K562 (cell line): ENCODE measurements around the gene PLTP. TPM values are rescaled to one million over a fixed set of nuclear protein-coding genes. Genes with fewer than 3 reads are reported as not detected.

Experiments
- ATAC-seq: fragments of 200-7000 bp; cut with Tn5 transposase; 3 replicates; pipeline ENCODE4 v1.9.1; 2020; ENCODE audit warnings: moderate library complexity
- BruUV-seq: library from RNA; stranded (reverse); fragments of 400-500 nt; replicated peaks from 2 replicates; lab custom pipeline; 2021; lab: Mats Ljungman, UMichigan
- CTCF ChIA-PET: fragments of 300-600 bp; formaldehyde crosslinking; extraction: SDS; loops from one replicate; lab custom pipeline; 2021; ENCODE audit warnings: low intra/inter-chr PET ratio; lab: Yijun Ruan, JAX
- POLR2A ChIA-PET: fragments of 300-600, 350-650 bp; sonication (Branson Sonifier 250); formaldehyde crosslinking; extraction: SDS; loops from one replicate; lab custom pipeline; 2021; ENCODE audit warnings: antibody characterized with exemption, inconsistent platforms; lab: Yijun Ruan, JAX
- DNase-seq, 4 experiments: peaks; one replicate each; pipeline versions ENCODE4 v3.0.0 to v3.0.0-alpha.2; 2011 to 2018; ENCODE audit warnings: low spot score in 3 of 4, mixed read lengths in 3 of 4; ENCODE audit errors: extremely low read depth in 1 of 4
- FAIRE-seq: peaks from 2 replicates; lab custom pipeline; 2011; peaks lifted over from hg19 to GRCh38; lab: Jason Lieb, UNC
- H2AFZ ChIP-seq: 2 replicates; pipeline ENCODE4 v1.6.0; 2011; ENCODE audit warnings: low read depth, low read length, control low read depth, inconsistent platforms
- H3K27ac ChIP-seq: fragments of 200-600 bp; 3 replicates; pipeline ENCODE4 v1.8.0; 2011; ENCODE audit warnings: low read depth, mild to moderate bottlenecking, control low read depth, inconsistent platforms, low read length, moderate library complexity, mixed read lengths; ENCODE audit errors: extremely low read depth
- H3K27me3 ChIP-seq, 2 experiments: fragments of 300-600 bp in 1 of 2; 2 replicates in 1 of 2; 3 replicates in 1 of 2; pipeline versions ENCODE4 v1.6.0 to v1.8.0; 2011; ENCODE audit warnings: inconsistent platforms in 2 of 2, low read length in 2 of 2, mild to moderate bottlenecking in 1 of 2, mixed read lengths in 1 of 2, moderate library complexity in 1 of 2; ENCODE audit not compliant: control insufficient read depth in 2 of 2, insufficient read depth in 2 of 2
- H3K36me3 ChIP-seq: fragments of 300-600 bp; 3 replicates; pipeline ENCODE4 v1.8.0; 2011; ENCODE audit warnings: mild to moderate bottlenecking, low read length, inconsistent platforms; ENCODE audit not compliant: control insufficient read depth, insufficient read depth
- H3K4me1 ChIP-seq, 2 experiments: fragments of 200-600 bp in 1 of 2; replicated peaks in 1 of 2; 2 replicates in 1 of 2; 3 replicates in 1 of 2; pipeline versions ENCODE4 v1.5.1 to v1.8.0; 2011; ENCODE audit warnings: inconsistent platforms in 2 of 2, low read length in 2 of 2, mild to moderate bottlenecking in 1 of 2, mixed read lengths in 1 of 2, moderate library complexity in 1 of 2; ENCODE audit not compliant: control insufficient read depth in 2 of 2, insufficient read depth in 2 of 2
- H3K4me2 ChIP-seq: 2 replicates; pipeline ENCODE4 v1.6.1; 2011; ENCODE audit warnings: low read length, control low read depth, inconsistent platforms, mixed read lengths; ENCODE audit not compliant: insufficient read depth
- H3K4me3 ChIP-seq: fragments of 200-600 bp; sonication (generic), shearing (Covaris generic); 2 replicates; pipeline ENCODE4 v1.5.1; 2016; ENCODE audit warnings: control low read depth, inconsistent platforms
- H3K79me2 ChIP-seq: fragments of 200-600 bp; 3 replicates; pipeline ENCODE4 v1.8.0; 2011; ENCODE audit warnings: low read length, inconsistent platforms; ENCODE audit not compliant: control insufficient read depth, insufficient read depth
- H3K9ac ChIP-seq, 2 experiments: 2 replicates each; pipeline versions ENCODE4 v1.6.0 to v1.6.1; 2011; ENCODE audit warnings: low read depth in 2 of 2, low read length in 2 of 2, control low read depth in 1 of 2, inconsistent platforms in 1 of 2, mild to moderate bottlenecking in 1 of 2, mixed read lengths in 1 of 2; ENCODE audit not compliant: insufficient read depth in 1 of 2
- H3K9me1 ChIP-seq: one replicate; pipeline ENCODE4 v1.6.0; 2011; ENCODE audit warnings: inconsistent platforms, mild to moderate bottlenecking, low read length, moderate library complexity; ENCODE audit not compliant: control insufficient read depth, insufficient read depth
- H3K9me3 ChIP-seq: replicated peaks from 2 replicates; pipeline ENCODE4 v1.5.1; 2011; ENCODE audit warnings: low read depth, low read length, inconsistent platforms; ENCODE audit not compliant: control insufficient read depth, insufficient read depth
- H4K20me1 ChIP-seq: replicated peaks from 2 replicates; pipeline ENCODE4 v1.6.1; 2011; ENCODE audit warnings: low read length, inconsistent platforms, mixed read lengths; ENCODE audit not compliant: control insufficient read depth, insufficient read depth
- ARID3B ChIP-seq: fragments of 250-450 bp; sonication (Bioruptor Pico); IDR thresholded peaks from 2 replicates; pipeline ENCODE4 v1.4.0; 2020; ENCODE audit warnings: borderline replicate concordance
- ESRRB ChIP-seq: fragments of 250-450 bp; sonication (Bioruptor Pico); IDR thresholded peaks from 2 replicates; pipeline ENCODE4 v1.5.0; 2020; ENCODE audit warnings: mild to moderate bottlenecking, moderate library complexity, borderline replicate concordance
- HMGN3 ChIP-seq: IDR thresholded peaks from 2 replicates; pipeline ENCODE4 v1.6.1; 2011; ENCODE audit warnings: borderline replicate concordance, low read depth, mild to moderate bottlenecking, mixed read lengths, low read length; ENCODE audit not compliant: insufficient read length; ENCODE audit errors: extremely low read depth
- HNRNPH1 ChIP-seq: fragments of 200-400 bp; formaldehyde crosslinking; optimal IDR thresholded peaks from 2 replicates; pipeline ENCODE3; 2017; ENCODE audit warnings: low read depth, mild to moderate bottlenecking, low read length, moderate library complexity
- KAT7 ChIP-seq: sonication (generic); formaldehyde crosslinking; IDR thresholded peaks from 2 replicates; pipeline ENCODE4 v1.8.0; 2022; ENCODE audit warnings: missing genetic modification reagents, mild to moderate bottlenecking, borderline replicate concordance
- PTBP1 ChIP-seq: fragments of 200-400 bp; formaldehyde crosslinking; IDR thresholded peaks from 2 replicates; pipeline ENCODE4 v1.6.1; 2017; ENCODE audit warnings: low read depth, low read length
- SRSF1 ChIP-seq: fragments of 200-400 bp; formaldehyde crosslinking; IDR thresholded peaks from 2 replicates; pipeline ENCODE4 v1.6.1; 2017; ENCODE audit warnings: mild to moderate bottlenecking, low read depth, low read length, moderate library complexity
- ZBTB40 ChIP-seq, 2 experiments: fragments of 450-650 bp in 1 of 2; sonication (generic) in 1 of 2; formaldehyde crosslinking in 1 of 2; IDR thresholded peaks; 2 replicates each; pipeline versions ENCODE4 v1.7.1 to v1.9.0; 2016 to 2022; ENCODE audit warnings: inconsistent platforms in 1 of 2, mild to moderate bottlenecking in 1 of 2, missing genetic modification reagents in 1 of 2
- ZFP36 ChIP-seq: fragments of 150-350 bp; IDR thresholded peaks from 2 replicates; pipeline ENCODE4 v1.6.1; 2018; ENCODE audit warnings: low read length, low read depth; ENCODE audit not compliant: partially characterized antibody
- ZNF12 ChIP-seq: sonication (generic); formaldehyde crosslinking; IDR thresholded peaks from 2 replicates; pipeline ENCODE4 v1.4.0; 2020; ENCODE audit warnings: mild to moderate bottlenecking, missing genetic modification reagents
- ZNF717 ChIP-seq: fragments of 250-450 bp; sonication (Bioruptor Pico); IDR thresholded peaks from 2 replicates; pipeline ENCODE4 v1.5.0; 2021
- WGBS: fragments of 100-300 bp; shearing (Covaris generic); methylation state at CpG from one replicate; pipeline ENCODE4 v1.1.6; 2016; ENCODE audit warnings: low coverage, mixed read lengths; ENCODE audit not compliant: insufficient coverage; ENCODE audit errors: missing lambda C conversion rate; 5-methylcytosine and 5-hydroxymethylcytosine counted together
- in situ Hi-C: fragments of 300-500 bp; cut with MboI; formaldehyde crosslinking; loops from 4 replicates; pipeline ENCODE4 v1.15.0; 2018; ENCODE audit warnings: inconsistent platforms, mixed read lengths
- intact Hi-C: fragments of 100-400 bp; cut with micrococcal nuclease; formaldehyde crosslinking; loops from 2 replicates; pipeline ENCODE4 v1.14.2; 2022
- polyA plus RNA-seq, 8 experiments: library from polyadenylated mRNA; depleted of rRNA in 4 of 8; stranded (reverse) in 5 of 8; unstranded in 3 of 8; fragments of >200 nt; fragmentation: Nextera tagmentation in 2 of 8; fragmentation: Illumina TruSeq in 1 of 8; extraction: Ambion mirVana in 2 of 8; extraction: Trizol in 1 of 8; gene quantifications; 2 replicates each; pipeline versions ENCODE4 v1.2.1 to v1.2.3, GENCODE V29; 2011 to 2014; ENCODE audit warnings: inconsistent platforms in 1 of 8, missing spikeins in 1 of 8
- total RNA-seq, 7 experiments: library from RNA; depleted of rRNA in 6 of 7; stranded (reverse); fragments of >200 nt in 6 of 7; fragmentation: Illumina TruSeq in 2 of 7; extraction: Trizol in 2 of 7; gene quantifications; 2 replicates each; pipeline versions ENCODE4 v1.2.1 to v1.2.3, GENCODE V29; 2011 to 2021; ENCODE audit warnings: low replicate concordance in 1 of 7

Gene PLTP
- total and polyA plus RNA-seq, 9 of the 15 experiments (the other 6 are each of a cell fraction or from before 2014, with no cell fraction given), result 2.8 to 29.3 (median 17.6) TPM

- TF ChIP-seq SRSF1 (no peak), ESRRB (no peak), ARID3B (no peak)
Observed at GRCh38 chr20:45959126-45959525, 47.2 kb upstream of the PLTP start (continued).

- peaks cover 63% of the 10 kb centered on the region; the same call in 2 of the 3 replicates for H3K36me3 ChIP-seq
- BruUV-seq, result no TSS peak
- H3K9ac ChIP-seq, result no peak overlapping the region
- no peak overlapping the region for H3K4me2 ChIP-seq
- no peak overlapping the region for H2AFZ ChIP-seq
- CTCF ChIA-PET, result no interaction called here
- no peak overlapping the region for H3K4me3 ChIP-seq
- no peak for ATAC-seq
- intact Hi-C loops (no loop called here), in situ Hi-C loops (no loop called here)
- H4K20me1 ChIP-seq, result peaks cover 6% of the 10 kb centered on the region; the same call in 1 of the 2 replicates
- H3K27me3 ChIP-seq, result no peaks in the 10 kb centered on the region
- H3K79me2 ChIP-seq, result no peaks in the 10 kb centered on the region
- no peak overlapping the region for H3K27ac ChIP-seq
- no peaks in the 10 kb centered on the region for H3K9me3 ChIP-seq
- no peaks in the 10 kb centered on the region for H3K9me1 ChIP-seq
- FAIRE-seq, result no peak
- 100% methylated on average over 4 of the region's 4 CpGs for WGBS
- H3K4me1 ChIP-seq, result peaks cover 0 to 13% of the 10 kb centered on the region in 2 experiments; a peak in 1 of 5 replicates
- POLR2A ChIA-PET, result interaction anchor here (1.0 to 4.3 kb wide), 5 partner anchors 8 to 14 kb away, joined by 3 to 20 read pairs (median 9); partner anchors contain the start of gene ZNF335
- DNase-seq, result no peak
- TF ChIP-seq ZNF12 (CRISPR knock-in tag) (no peak), ZBTB40 (IDR thresholded peaks at IDR 0.05) (no peak), ZBTB40 (CRISPR knock-in tag; IDR thresholded peaks at IDR 0.05) (no peak), HMGN3 (no peak), ZFP36 (no peak), ZNF717 (CRISPR knock-in tag) (no peak), PTBP1 (peak; percentile 82; the same call in 1 of the 2 replicates), HNRNPH1 (no peak), KAT7 (CRISPR knock-in tag) (no peak)
Observed at GRCh38 chr20:45958593-45958992, 46.6 kb upstream of the PLTP start.
